ENCODE results near the gene MCM9.

- TF ChIP-seq CHD1 (IDR thresholded peaks at IDR 0.05; ENCODE audit: low read depth, low read length) (no peak), CTCF (conservative IDR thresholded peaks at IDR 0.05; ENCODE audit: low read depth, low read length) (no peak), POLR2A (IDR thresholded peaks at IDR 0.05; ENCODE audit: low read depth, low read length) (no peak), RFX5 (IDR thresholded peaks at IDR 0.05; ENCODE audit: low read depth, low read length) (no peak), MXI1 (IDR thresholded peaks at IDR 0.05; ENCODE audit: borderline replicate concordance, low read depth, low read length) (no peak), RAD21 (IDR thresholded peaks at IDR 0.05; ENCODE audit: low read length) (no peak), USF2 (IDR thresholded peaks at IDR 0.05; ENCODE audit: low read depth, low read length) (no peak), CEBPB (IDR thresholded peaks at IDR 0.05; ENCODE audit: low read depth, low read length) (no peak), RCOR1 (IDR thresholded peaks at IDR 0.05; ENCODE audit: insufficient replicate concordance, low read length) (no peak), MAZ (IDR thresholded peaks at IDR 0.05; ENCODE audit: borderline replicate concordance, low read depth, low read length) (no peak), NFE2L2 (IDR thresholded peaks at IDR 0.05; ENCODE audit: low read depth, low read length) (no peak), BHLHE40 (IDR thresholded peaks at IDR 0.05; ENCODE audit: low read depth, low read length) (no peak), MAFK (IDR thresholded peaks at IDR 0.05; ENCODE audit: low read depth, low read length) (no peak), ELK1 (IDR thresholded peaks at IDR 0.05; ENCODE audit: borderline replicate concordance, low read depth, low read length) (no peak)
Observed at GRCh38 chr6:118886641-118887040, 48.3 kb downstream of the MCM9 start.

Measured in IMR-90 (cell line).